PC-9 (cell line): ENCODE results near the gene SYK. TPM values are rescaled to one million over a fixed set of nuclear protein-coding genes. Genes with fewer than 3 reads are reported as not detected.

Experiments used
- BruUV-seq: library from RNA; stranded (reverse); fragments of 400-500 nt; replicated peaks from 2 replicates; lab custom pipeline; 2021; lab: Mats Ljungman, UMichigan
- CTCF ChIA-PET: fragments of 300-600 bp; sonication (Branson Sonifier 250); formaldehyde crosslinking; loops from one replicate; lab custom pipeline; 2022; ENCODE audit warnings: antibody characterized with exemption; lab: Charles Lee
- POLR2A ChIA-PET: fragments of 300-600 bp; sonication (Branson Sonifier 250); formaldehyde crosslinking; loops from one replicate; lab custom pipeline; 2022; ENCODE audit warnings: antibody characterized with exemption; ENCODE audit not compliant: unreplicated experiment; lab: Charles Lee
- DNase-seq, 2 experiments: peaks; one replicate each; pipeline versions ENCODE4 v3.0.0 to v3.0.0-alpha.2; 2015 to 2022; ENCODE audit warnings: mixed read lengths in 1 of 2
- H2AFZ ChIP-seq: fragments of 200-600 bp; sonication (generic); 2 replicates; pipeline ENCODE4 v1.8.1; 2017; ENCODE audit warnings: antibody characterized with exemption
- H3F3A ChIP-seq: fragments of 200-600 bp; sonication (generic); 2 replicates; pipeline ENCODE4 v1.8.1; 2017; ENCODE audit warnings: antibody characterized with exemption, mild to moderate bottlenecking, low read depth; ENCODE audit not compliant: insufficient read depth
- H3K27ac ChIP-seq: fragments of 200-600 bp; sonication (generic); 2 replicates; pipeline ENCODE4 v1.6.1; 2016; ENCODE audit warnings: mixed run types
- H3K27me3 ChIP-seq: fragments of 200-600 bp; sonication (generic); 2 replicates; pipeline ENCODE4 v1.6.1; 2016; ENCODE audit warnings: low read depth, mixed run types; ENCODE audit not compliant: insufficient read depth
- H3K36me3 ChIP-seq: fragments of 200-600 bp; sonication (generic); 2 replicates; pipeline ENCODE4 v1.6.1; 2016; ENCODE audit warnings: low read depth, mixed run types
- H3K4me1 ChIP-seq: fragments of 200-600 bp; sonication (generic); replicated peaks from 2 replicates; pipeline ENCODE4 v1.6.1; 2016; ENCODE audit warnings: mixed run types; ENCODE audit not compliant: insufficient read depth
- H3K4me2 ChIP-seq: fragments of 200-600 bp; sonication (generic); 2 replicates; pipeline ENCODE4 v1.6.1; 2017; ENCODE audit warnings: mixed run types
- H3K4me3 ChIP-seq: fragments of 200-600 bp; sonication (generic); 2 replicates; pipeline ENCODE4 v1.6.1; 2016; ENCODE audit warnings: mixed run types
- H3K79me2 ChIP-seq: fragments of 200-600 bp; sonication (generic); 2 replicates; pipeline ENCODE4 v1.6.1; 2017; ENCODE audit warnings: low read depth, mixed run types
- H3K9me2 ChIP-seq: fragments of 200-600 bp; sonication (generic); 2 replicates; pipeline ENCODE4 v1.8.1; 2017; ENCODE audit warnings: mild to moderate bottlenecking; ENCODE audit not compliant: insufficient read depth
- H3K9me3 ChIP-seq: fragments of 200-600 bp; sonication (generic); 2 replicates; pipeline ENCODE4 v1.8.1; 2016; ENCODE audit warnings: low read depth; ENCODE audit not compliant: insufficient read depth
- H4K20me1 ChIP-seq: fragments of 200-600 bp; sonication (generic); 2 replicates; pipeline ENCODE4 v1.8.1; 2017; ENCODE audit not compliant: insufficient read depth
- CTCF ChIP-seq: fragments of 200-600 bp; sonication (generic); conservative IDR thresholded peaks from 2 replicates; pipeline ENCODE4 v1.6.1; 2017; ENCODE audit warnings: mixed run types, antibody characterized with exemption, mild to moderate bottlenecking, moderate library complexity
- EZH2 ChIP-seq: fragments of 200-600 bp; sonication (generic); IDR thresholded peaks from 2 replicates; pipeline ENCODE4 v1.8.0; 2017; ENCODE audit warnings: antibody characterized with exemption, low read depth
- intact Hi-C: fragments of 100-400 bp; cut with micrococcal nuclease; formaldehyde crosslinking; loops from one replicate; pipeline ENCODE4 v1.10.0; 2022; ENCODE audit not compliant: unreplicated experiment
- total RNA-seq: library from RNA; stranded (reverse); gene quantifications from 2 replicates; pipeline ENCODE4 v1.2.3, GENCODE V29; 2021

Gene SYK
- total RNA-seq, 1 experiment from 2014 or later: 32.1 TPM

- Histone ChIP-seq H3K36me3 (no peaks in the 10 kb centered on the region), H3K4me2 (no peak overlapping the region), H3K4me3 (no peak overlapping the region), H3K9me2 (no peaks in the 10 kb centered on the region), H3K27ac (no peak overlapping the region), H3K9me3 (no peaks in the 10 kb centered on the region), H2AFZ (no peak overlapping the region), H3K27me3 (no peaks in the 10 kb centered on the region), H4K20me1 (no peaks in the 10 kb centered on the region), H3F3A (no peaks in the 10 kb centered on the region), H3K4me1 (peaks cover 10% of the 10 kb centered on the region; the same call in 1 of the 2 replicates), H3K79me2 (no peaks in the 10 kb centered on the region)
- no TSS peak for BruUV-seq
- ChIA-PET POLR2A (no interaction called here), CTCF (no interaction called here)
- TF ChIP-seq EZH2: no peak
- no peak for TF ChIP-seq CTCF
- intact Hi-C loops: no loop called here
- DNase-seq: no peak
These were observed 12.7 kb downstream of the SYK start for GRCh38 chr9:90814355-90814754.

- TF ChIP-seq EZH2 (no peak), CTCF (no peak)
- Histone ChIP-seq H2AFZ (no peak overlapping the region), H3K27ac (no peak overlapping the region), H3K9me3 (no peaks in the 10 kb centered on the region), H3F3A (no peaks in the 10 kb centered on the region), H3K9me2 (no peaks in the 10 kb centered on the region), H3K79me2 (no peaks in the 10 kb centered on the region), H3K27me3 (no peaks in the 10 kb centered on the region), H3K36me3 (no peaks in the 10 kb centered on the region; the same call in 1 of the 2 replicates), H3K4me2 (no peak overlapping the region), H4K20me1 (no peaks in the 10 kb centered on the region), H3K4me1 (peaks cover 10% of the 10 kb centered on the region; the same call in 1 of the 2 replicates), H3K4me3 (no peak overlapping the region)
- no peak for DNase-seq
- CTCF ChIA-PET: no interaction called here
- BruUV-seq: no TSS peak
- POLR2A ChIA-PET: no interaction called here
- intact Hi-C loops: no loop called here
These were observed 13.7 kb downstream of the SYK start for GRCh38 chr9:90815183-90815943.

GRCh38 chr9:90815944-90816357 lies 14.3 kb downstream of the SYK start:
- Histone ChIP-seq H3K4me3 (no peak overlapping the region), H2AFZ (no peak overlapping the region), H3K27me3 (no peaks in the 10 kb centered on the region), H3K9me2 (no peaks in the 10 kb centered on the region), H3K4me1 (peaks cover 7% of the 10 kb centered on the region; the same call in 1 of the 2 replicates), H3K27ac (no peak overlapping the region), H4K20me1 (no peaks in the 10 kb centered on the region), H3K79me2 (no peaks in the 10 kb centered on the region), H3K36me3 (no peaks in the 10 kb centered on the region; the same call in 1 of the 2 replicates), H3K4me2 (no peak overlapping the region), H3F3A (no peaks in the 10 kb centered on the region), H3K9me3 (no peaks in the 10 kb centered on the region)
- intact Hi-C loops: no loop called here
- ChIA-PET CTCF (no interaction called here), POLR2A (no interaction called here)
- DNase-seq: no peak
- no TSS peak for BruUV-seq
- TF ChIP-seq CTCF (no peak), EZH2 (no peak)
